NOMO-1 treated with dmso at 0.1 percent for 144 hours (cell line): ENCODE measurements around the gene MPHOSPH9.

Experiments used
- DNase-seq: peaks from one replicate; lab custom pipeline; 2025; ENCODE audit not compliant: unreplicated experiment; lab: John Stamatoyannopoulos, UW

Gene MPHOSPH9

DNA sequence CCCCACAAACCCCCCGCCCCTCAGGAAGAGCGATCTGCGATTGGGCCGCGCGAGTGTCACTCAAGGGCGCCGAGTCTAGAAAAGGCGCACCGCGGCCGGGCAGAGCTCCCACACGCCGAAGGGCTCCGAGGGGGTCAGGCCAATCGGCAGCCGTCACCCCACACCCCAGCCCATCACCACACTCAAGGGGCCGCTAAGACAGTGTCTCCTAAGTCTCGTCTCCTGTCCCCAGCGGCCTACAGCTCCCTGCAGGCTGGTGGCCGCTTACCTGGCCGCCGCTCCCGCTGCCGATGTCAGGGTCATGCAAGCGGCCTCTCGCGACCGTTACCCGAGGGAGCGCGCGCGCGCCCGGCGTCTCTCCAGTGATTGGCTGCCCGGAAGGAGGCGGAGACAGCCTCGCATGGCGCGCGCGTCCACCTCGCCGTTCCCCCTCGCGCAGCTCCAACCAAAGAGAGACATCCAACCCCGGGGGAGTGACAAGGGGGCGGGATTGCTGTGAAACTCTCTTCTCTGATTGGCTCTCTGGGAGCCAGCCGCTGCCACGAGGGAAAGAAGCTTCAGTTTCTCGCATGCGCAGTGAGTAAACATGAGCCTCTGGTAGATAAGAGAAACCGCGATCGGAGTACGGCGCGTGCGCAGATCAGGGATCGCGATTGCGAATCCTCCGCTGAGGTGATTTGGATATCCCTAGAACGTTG, at the start of gene MPHOSPH9, which contains the start of gene MTRFR:
MPHOSPH9 (minus strand) TSS at position 335 of the 698 bp plus-strand sequence. CDS start 2,777 bp downstream, outside the sequence.
MTRFR (plus strand) TSS at position 630 of the 698 bp plus-strand sequence. CDS start 20,239 bp downstream, outside the sequence.
- peak; percentile 97 for DNase-seq

DNA sequence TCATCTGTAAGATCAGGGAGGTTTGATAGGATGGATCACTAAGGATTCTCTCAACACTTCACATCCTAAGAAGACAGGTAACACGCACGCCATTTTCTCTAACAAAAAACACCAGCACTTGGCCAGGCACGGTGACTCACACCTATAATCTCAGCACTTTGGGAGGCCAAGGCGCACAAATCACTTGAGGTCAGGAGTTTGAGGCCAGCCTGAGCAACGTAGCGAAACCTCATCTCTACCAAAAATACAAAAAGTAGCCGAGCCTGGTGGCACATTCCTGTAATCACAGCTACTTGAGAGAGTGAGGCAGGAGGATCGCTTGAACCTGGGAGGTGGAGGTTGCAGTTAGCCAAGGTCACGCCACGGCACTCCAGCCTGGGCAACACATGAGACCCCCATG, 49.2 kb upstream of the MPHOSPH9 start:
- DNase-seq, result no peak

- DNase-seq, result no peak
Observed at GRCh38 chr12:123280971-123281370, 48.0 kb upstream of the MPHOSPH9 start.

- DNase-seq, result peak; percentile 34
Observed at GRCh38 chr12:123278101-123278627, 45.2 kb upstream of the MPHOSPH9 start.

DNA sequence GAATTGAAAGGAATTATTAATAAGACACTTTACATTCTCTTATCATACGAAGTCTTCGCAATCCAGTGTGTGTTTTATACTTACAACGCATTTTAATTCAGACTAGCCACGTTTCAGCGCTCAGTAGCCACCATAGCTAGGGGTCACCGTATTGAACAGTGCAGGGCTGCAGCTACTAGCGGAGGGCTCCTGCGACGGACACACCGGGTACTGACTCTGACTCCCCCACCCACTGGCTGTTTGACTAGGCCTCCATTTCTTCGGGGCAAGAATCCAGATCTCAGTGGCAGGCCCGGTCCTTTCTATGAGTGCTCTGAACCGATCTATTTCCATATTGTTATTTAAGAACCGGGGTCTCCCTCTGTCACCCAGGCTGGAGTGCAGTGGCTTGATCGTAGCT, 40.2 kb upstream of the MPHOSPH9 start:
- no peak for DNase-seq

DNA sequence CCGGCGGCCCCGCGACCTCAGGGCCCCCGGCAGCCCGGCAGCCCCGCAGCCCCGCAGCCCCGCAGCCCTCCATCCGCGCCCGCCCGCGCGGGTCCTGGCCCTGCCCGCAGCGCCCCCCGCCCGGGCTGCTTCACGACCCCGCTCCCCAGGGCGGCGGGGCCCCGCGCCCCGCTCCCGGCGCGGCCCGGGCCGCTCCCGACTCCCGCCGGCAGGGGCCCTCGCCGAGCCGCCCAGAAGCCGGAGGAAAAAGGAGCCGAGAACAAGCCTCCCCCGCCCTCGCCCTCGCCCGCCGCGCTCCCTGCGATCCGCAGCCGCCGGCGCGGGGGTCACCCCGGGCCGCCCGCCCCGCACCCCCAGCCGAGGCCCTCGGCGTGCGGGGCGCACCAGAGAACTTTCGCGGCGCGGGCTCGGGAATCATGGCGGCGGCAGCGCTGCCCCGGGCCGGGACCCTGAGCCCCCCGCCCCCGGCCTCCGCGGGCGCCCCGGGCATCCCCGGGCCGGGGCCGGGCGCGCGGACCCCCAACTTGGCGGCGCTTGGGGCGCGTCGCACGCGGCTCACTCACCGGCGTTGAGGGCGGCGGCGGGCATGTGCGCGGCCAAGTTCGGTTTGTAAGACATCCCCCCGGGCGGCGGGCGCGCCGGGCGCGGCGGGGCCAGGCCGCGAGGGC, 38.2 kb upstream of the MPHOSPH9 start:
- peak; percentile 33 for DNase-seq

DNA sequence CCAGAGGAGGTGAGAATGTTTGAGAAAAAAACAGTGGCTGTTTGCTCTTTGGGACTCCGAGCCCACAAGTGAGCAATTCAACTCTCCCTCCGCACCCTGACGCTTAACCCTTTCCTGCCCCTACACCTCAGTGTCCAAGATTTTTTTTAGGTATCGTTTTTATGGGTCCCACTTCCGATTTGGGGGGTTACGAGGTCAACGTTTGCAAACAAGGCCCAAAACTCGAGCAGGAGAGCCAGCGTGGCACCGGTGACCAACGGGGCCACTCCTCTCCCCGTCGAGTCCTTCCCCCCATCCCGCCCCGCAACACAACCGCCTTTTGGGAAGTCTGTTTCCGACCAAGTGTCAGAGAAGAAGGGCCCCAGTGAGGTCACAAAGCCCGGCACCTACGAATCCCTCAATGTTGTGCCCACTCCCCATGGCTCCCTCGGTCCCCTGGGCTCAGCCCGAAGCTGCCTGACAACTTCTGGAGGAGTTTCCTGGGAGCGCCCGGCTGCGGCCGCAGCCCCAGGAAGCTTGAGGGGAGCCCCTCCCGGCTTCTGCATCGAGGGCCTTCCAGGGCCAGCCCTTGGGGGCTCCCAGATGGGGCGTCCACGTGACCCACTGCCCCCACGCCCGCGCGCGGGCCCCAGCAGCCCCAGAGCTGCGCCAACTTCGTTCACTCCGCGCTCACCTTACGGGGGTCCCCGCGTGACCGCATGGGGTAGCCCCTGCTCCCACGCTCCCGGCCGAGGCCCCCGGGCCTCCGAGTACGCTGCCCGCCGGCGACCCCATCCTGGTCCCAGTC, 37.5 kb upstream of the MPHOSPH9 start:
- no peak for DNase-seq

GRCh38 chr12:123269896-123270213, 36.9 kb upstream of the MPHOSPH9 start:
- no peak for DNase-seq

- DNase-seq, result no peak
Observed at GRCh38 chr12:123269395-123269892, 36.5 kb upstream of the MPHOSPH9 start.

- no peak for DNase-seq
Observed at GRCh38 chr12:123268850-123269249, 35.9 kb upstream of the MPHOSPH9 start.

DNA sequence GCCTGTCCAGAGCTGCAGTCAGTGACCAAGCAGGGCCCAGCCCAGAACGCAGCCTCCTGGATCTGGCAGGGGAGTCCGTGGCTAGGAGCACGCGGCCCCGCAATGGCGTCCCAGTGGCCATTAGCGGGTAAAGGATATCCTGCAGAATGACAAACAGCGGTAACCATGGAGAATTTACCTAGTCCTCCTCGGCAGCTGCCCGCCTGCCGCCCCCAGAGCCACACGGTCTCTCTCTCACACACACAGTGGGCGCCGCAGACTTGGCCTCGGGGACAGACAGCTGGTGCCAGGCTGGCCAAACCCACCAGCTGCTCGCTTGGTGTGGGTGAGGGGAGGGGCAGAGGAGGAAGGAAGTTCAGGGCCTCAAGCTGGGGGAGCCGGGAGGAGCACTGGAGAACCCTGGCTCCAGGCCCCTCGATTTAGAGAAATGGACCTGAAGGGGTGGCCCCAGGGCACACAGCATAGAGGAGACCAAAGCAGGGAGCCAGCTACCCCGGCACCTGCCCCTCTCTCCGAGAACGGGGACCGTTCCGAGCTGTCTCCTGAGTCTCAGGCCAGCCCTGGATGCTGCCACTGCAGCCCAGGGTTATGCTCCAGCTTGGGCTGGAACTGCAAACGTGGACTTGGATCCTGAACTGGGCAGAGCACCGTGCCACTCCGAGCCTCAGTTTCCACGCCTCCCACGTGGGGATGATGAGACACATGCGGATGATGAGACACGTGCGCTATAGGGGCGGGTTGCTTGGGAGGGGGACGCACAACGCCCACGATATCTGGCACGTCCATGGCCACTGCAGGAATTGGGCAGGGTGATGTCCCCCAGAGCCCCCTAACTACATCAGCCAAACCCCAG, 35.3 kb upstream of the MPHOSPH9 start:
- DNase-seq, result no peak

DNA sequence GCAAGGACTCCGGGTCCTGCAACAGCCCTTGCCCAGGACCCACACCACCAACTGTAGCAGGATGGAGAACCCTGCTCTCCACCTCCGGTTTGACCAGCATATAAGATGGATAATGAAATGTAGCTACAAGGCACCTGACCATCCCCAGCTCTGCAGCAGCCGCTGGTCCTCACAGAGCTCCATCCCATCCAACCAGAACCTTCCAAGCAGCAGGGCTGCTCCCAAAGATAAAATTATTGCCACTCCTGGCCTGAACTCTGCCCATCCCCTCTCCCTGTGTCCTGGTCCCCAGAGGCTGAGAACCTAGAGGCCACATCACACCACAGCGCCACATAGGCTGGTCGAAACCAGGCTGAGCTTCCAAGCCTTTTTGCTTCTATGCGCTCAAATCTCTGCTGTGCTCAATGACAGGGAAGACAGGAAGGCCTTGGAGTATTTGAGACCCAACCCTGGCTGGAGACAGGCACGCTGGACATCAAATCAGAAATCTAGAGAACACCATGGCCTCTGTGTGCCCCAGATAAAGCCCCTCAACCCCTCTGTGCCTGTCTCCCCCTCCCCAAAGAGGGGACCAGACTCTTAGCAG, 34.5 kb upstream of the MPHOSPH9 start:
- DNase-seq, result no peak

GRCh38 chr12:123266679-123267277, 33.8 kb upstream of the MPHOSPH9 start:
- DNase-seq, result no peak

- no peak for DNase-seq
Observed at GRCh38 chr12:123265851-123266678, 33.1 kb upstream of the MPHOSPH9 start.

GRCh38 chr12:123264642-123265041, 31.7 kb upstream of the MPHOSPH9 start:
- no peak for DNase-seq

- no peak for DNase-seq
Observed at GRCh38 chr12:123263196-123263817, 30.4 kb upstream of the MPHOSPH9 start.

DNA sequence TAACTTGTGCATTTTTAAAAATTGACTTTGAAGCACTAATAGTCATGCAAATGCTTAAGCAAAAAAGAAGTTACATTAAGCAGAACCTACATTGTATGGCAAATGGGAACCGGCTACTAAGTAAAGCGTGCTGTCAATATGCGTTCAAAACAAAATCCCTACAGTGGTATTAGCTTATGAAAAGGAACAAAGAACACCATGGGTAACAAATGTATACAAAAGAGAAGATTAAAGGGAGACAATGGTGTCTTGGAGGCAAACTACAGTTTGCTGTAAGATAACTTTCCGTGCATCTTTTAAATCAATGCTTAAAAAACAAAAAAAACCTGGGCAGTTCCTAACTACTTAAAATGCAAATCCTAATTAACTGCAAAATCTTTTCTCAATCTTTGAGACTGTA, 28.3 kb upstream of the MPHOSPH9 start:
- DNase-seq, result no peak

- no peak for DNase-seq
Observed at GRCh38 chr12:123260081-123260480, 27.1 kb upstream of the MPHOSPH9 start.
